IMR-90 (cell line): ENCODE data around the gene ERMP1. TPM values are rescaled to one million over a fixed set of nuclear protein-coding genes. Genes with fewer than 3 reads are reported as not detected.

Experiments used
- ATAC-seq: fragments of 200-7000 bp; cut with Tn5 transposase; 2 replicates; pipeline ENCODE4 v1.9.1; 2020; ENCODE audit warnings: low read depth, mild to moderate bottlenecking, moderate library complexity
- BruUV-seq: library from RNA; stranded (reverse); fragments of 400-500 nt; replicated peaks from 2 replicates; lab custom pipeline; 2021; lab: Mats Ljungman, UMichigan
- CTCF ChIA-PET: fragments of 300-600 bp; formaldehyde crosslinking; extraction: SDS; loops from one replicate; lab custom pipeline; 2021; ENCODE audit warnings: antibody characterized with exemption; lab: Yijun Ruan, JAX
- POLR2A ChIA-PET: fragments of 300-600 bp; sonication (Branson Sonifier 250); formaldehyde crosslinking; loops from one replicate; lab custom pipeline; 2022; ENCODE audit warnings: antibody characterized with exemption; ENCODE audit not compliant: unreplicated experiment; lab: Charles Lee
- DNase-seq: peaks from one replicate; pipeline ENCODE4 v3.0.0; 2013
- H2AFZ ChIP-seq: replicated peaks from 2 replicates; pipeline ENCODE3; 2013; ENCODE audit warnings: low read length, mild to moderate bottlenecking; ENCODE audit not compliant: poor library complexity
- H2AK5ac ChIP-seq: 2 replicates; pipeline ENCODE4 v1.6.1; 2013; ENCODE audit warnings: low read depth, low read length, inconsistent platforms
- H2AK9ac ChIP-seq: replicated peaks from 2 replicates; pipeline ENCODE3; 2013; ENCODE audit warnings: mild to moderate bottlenecking, low read depth, low read length, moderate library complexity; ENCODE audit not compliant: poor library complexity
- H2BK120ac ChIP-seq: 2 replicates; pipeline ENCODE4 v1.6.1; 2013; ENCODE audit warnings: low read depth, low read length, inconsistent platforms
- H2BK15ac ChIP-seq: 3 replicates; pipeline ENCODE4 v1.6.1; 2013; ENCODE audit warnings: low read depth, low read length, inconsistent platforms
- H2BK20ac ChIP-seq: 2 replicates; pipeline ENCODE4 v1.6.1; 2013; ENCODE audit warnings: low read depth, mild to moderate bottlenecking, inconsistent platforms, low read length, moderate library complexity
- H2BK5ac ChIP-seq: 2 replicates; pipeline ENCODE4 v1.6.1; 2013; ENCODE audit warnings: mild to moderate bottlenecking, low read depth, low read length, inconsistent platforms; ENCODE audit not compliant: poor library complexity, severe bottlenecking
- H3K14ac ChIP-seq: replicated peaks from 2 replicates; pipeline ENCODE4 v1.6.1; 2013; ENCODE audit warnings: low read depth, low read length, inconsistent platforms
- H3K18ac ChIP-seq: 2 replicates; pipeline ENCODE4 v1.6.1; 2013; ENCODE audit warnings: low read depth, low read length, control low read depth
- H3K23ac ChIP-seq: 2 replicates; pipeline ENCODE4 v1.6.1; 2013; ENCODE audit warnings: low read depth, low read length, inconsistent platforms
- H3K27ac ChIP-seq: 2 replicates; pipeline ENCODE4 v1.5.1; 2013; ENCODE audit warnings: mild to moderate bottlenecking, control low read depth, low read length; ENCODE audit not compliant: insufficient read depth
- H3K27me3 ChIP-seq: 2 replicates; pipeline ENCODE4 v1.6.1; 2013; ENCODE audit warnings: low read length; ENCODE audit not compliant: control insufficient read depth, insufficient read depth
- H3K36me3 ChIP-seq: 2 replicates; pipeline ENCODE4 v1.6.1; 2013; ENCODE audit warnings: low read length, mixed read lengths; ENCODE audit not compliant: control insufficient read depth, insufficient read depth
- H3K4ac ChIP-seq: 2 replicates; pipeline ENCODE4 v1.6.1; 2013; ENCODE audit warnings: low read depth, low read length, inconsistent platforms
- H3K4me1 ChIP-seq: 2 replicates; pipeline ENCODE4 v1.6.1; 2013; ENCODE audit warnings: low read length, mixed read lengths; ENCODE audit not compliant: control insufficient read depth, insufficient read depth
- H3K4me2 ChIP-seq: 2 replicates; pipeline ENCODE4 v1.6.1; 2013; ENCODE audit warnings: low read depth, mild to moderate bottlenecking, control low read depth, low read length, moderate library complexity
- H3K4me3 ChIP-seq: 2 replicates; pipeline ENCODE4 v1.5.1; 2013; ENCODE audit warnings: low read depth, mild to moderate bottlenecking, control low read depth, low read length, moderate library complexity; ENCODE audit not compliant: insufficient read depth
- H3K56ac ChIP-seq: 2 replicates; pipeline ENCODE4 v1.6.1; 2013; ENCODE audit warnings: low read length, inconsistent platforms; ENCODE audit not compliant: insufficient read depth; ENCODE audit errors: extremely low read depth
- H3K79me1 ChIP-seq, 2 experiments: 2 replicates each; pipeline ENCODE4 v1.6.1; 2013; ENCODE audit warnings: low read length in 2 of 2, inconsistent platforms in 1 of 2, low read depth in 1 of 2
- H3K9ac ChIP-seq: 2 replicates; pipeline ENCODE4 v1.6.1; 2013; ENCODE audit warnings: low read depth, low read length, control low read depth
- H3K9me1 ChIP-seq: 2 replicates; pipeline ENCODE4 v1.6.1; 2013; ENCODE audit warnings: low read length, inconsistent platforms; ENCODE audit not compliant: insufficient read depth
- H3K9me3 ChIP-seq: 2 replicates; pipeline ENCODE4 v1.6.1; 2013; ENCODE audit warnings: low read length; ENCODE audit not compliant: control insufficient read depth, insufficient read depth
- H4K20me1 ChIP-seq: 2 replicates; pipeline ENCODE4 v1.6.1; 2013; ENCODE audit warnings: low read length, inconsistent platforms; ENCODE audit not compliant: insufficient read depth
- H4K5ac ChIP-seq: 2 replicates; pipeline ENCODE4 v1.6.1; 2013; ENCODE audit warnings: mild to moderate bottlenecking, low read depth, low read length, control low read depth
- H4K8ac ChIP-seq, 2 experiments: 2 replicates each; pipeline ENCODE4 v1.6.1; 2013; ENCODE audit warnings: low read depth in 2 of 2, low read length in 2 of 2, control low read depth in 1 of 2, inconsistent platforms in 1 of 2
- H4K91ac ChIP-seq: 2 replicates; pipeline ENCODE4 v1.6.1; 2013; ENCODE audit warnings: low read depth, low read length, inconsistent platforms; ENCODE audit not compliant: insufficient read depth
- FOS ChIP-seq: fragments of 150-350 bp; IDR thresholded peaks from 2 replicates; pipeline ENCODE4 v1.6.1; 2016; ENCODE audit warnings: low read depth, low read length
- RAD21 ChIP-seq: IDR thresholded peaks from 2 replicates; pipeline ENCODE4 v1.6.1; 2012; ENCODE audit warnings: low read length, improper control_type of control experiment
- dilution Hi-C: fragments of 300-500 bp; cut with HindIII; formaldehyde crosslinking; loops from one replicate; pipeline ENCODE4 v1.14.3; 2018; ENCODE audit warnings: low sequenced_read_pairs; ENCODE audit not compliant: unreplicated experiment
- in situ Hi-C: fragments of 300-500 bp; cut with MboI; formaldehyde crosslinking; loops from 3 replicates; pipeline ENCODE4 v1.14.3; 2019; ENCODE audit warnings: low sequenced_read_pairs, inconsistent platforms, mixed read lengths
- intact Hi-C: fragments of 100-400 bp; cut with micrococcal nuclease; formaldehyde crosslinking; loops from 2 replicates; pipeline ENCODE4 v1.10.0; 2022
- polyA plus RNA-seq, 3 experiments: library from polyadenylated mRNA; depleted of rRNA; stranded (reverse); fragments of >200 nt; gene quantifications; 2 replicates each; pipeline ENCODE4 v1.2.3, GENCODE V29; 2012; ENCODE audit warnings: low replicate concordance in 1 of 3
- total RNA-seq: library from RNA; depleted of rRNA; stranded (reverse); fragments of >200 nt; gene quantifications from 2 replicates; pipeline ENCODE4 v1.2.3, GENCODE V29; 2012

Gene ERMP1
- total and polyA plus RNA-seq, 2 of the 4 experiments (the other 2 are of a cell fraction), result 2.2 to 4.7 TPM

DNA sequence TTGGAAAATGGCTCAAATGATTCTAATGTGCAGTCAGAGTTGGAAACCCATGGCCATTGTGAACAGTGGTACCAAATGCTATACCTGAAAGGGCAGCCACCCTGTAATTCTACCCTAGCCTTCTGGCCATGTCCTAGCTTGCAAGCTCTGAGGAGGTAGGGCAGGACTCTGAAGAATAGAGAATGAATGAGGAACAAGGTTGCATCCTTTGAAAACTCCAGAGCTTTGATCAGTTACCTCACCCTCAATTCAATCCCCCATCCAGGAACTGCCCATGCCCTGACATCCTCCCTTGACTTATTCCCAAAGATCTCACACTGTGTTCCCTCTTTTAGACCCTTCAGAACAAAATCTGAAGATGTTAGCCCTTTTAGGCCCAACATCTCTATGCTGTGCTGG lies 17.8 kb upstream of the ERMP1 start:
- Histone ChIP-seq H4K20me1 (0 out of 2 replicates have a peak, but pooled peaks cover under 1% of the 10 kb centered on the region), H3K56ac (no peak overlapping the region), H3K36me3 (no peaks in the 10 kb centered on the region), H3K4me2 (no peak overlapping the region), H2AK9ac (no peak overlapping the region), H3K14ac (no peak overlapping the region), H3K4me1 (peaks cover 4% of the 10 kb centered on the region; the same call in 1 of the 2 replicates), H2BK20ac (no peak overlapping the region), H2AFZ (no peak overlapping the region), H3K79me1 (no peaks in the 10 kb centered on the region), H3K27me3 (peaks cover 15% of the 10 kb centered on the region), H3K9ac (no peak overlapping the region), H2BK15ac (no peak overlapping the region), H4K8ac (no peak overlapping the region), H3K9me3 (no peaks in the 10 kb centered on the region), H3K27ac (no peak overlapping the region), H2BK120ac (no peak overlapping the region), H3K23ac (no peak overlapping the region), H2AK5ac (no peak overlapping the region), H4K5ac (no peak overlapping the region), H3K4me3 (no peak overlapping the region), H2BK5ac (no peak overlapping the region), H3K4ac (no peak overlapping the region), H3K9me1 (no peaks in the 10 kb centered on the region), H3K18ac (no peak overlapping the region), H4K91ac (no peak overlapping the region)
- no TSS peak for BruUV-seq
- no peak for TF ChIP-seq FOS
- no peak for TF ChIP-seq RAD21
- POLR2A ChIA-PET, result no interaction called here
- DNase-seq (no peak), ATAC-seq (no peak)
- dilution Hi-C loops (no loop called here), in situ Hi-C loops (no loop called here), intact Hi-C loops (no loop called here)
- CTCF ChIA-PET, result no interaction called here
